Naive B cell (primary cell): ENCODE results near the gene ACOX1. TPM values are rescaled to one million over a fixed set of nuclear protein-coding genes. Genes with fewer than 3 reads are reported as not detected.

Source experiments
- ATAC-seq, 2 donors: fragments of 150-1000 bp; cut with Tn5 transposase; 2 replicates each; pipeline ENCODE4 v1.10.0; 2021; ENCODE audit warnings: low read depth in 2 of 2, mild to moderate bottlenecking in 2 of 2, moderate library complexity in 2 of 2
- DNase-seq: peaks from one replicate; pipeline ENCODE4 v3.0.0; 2022
- H3K27ac Mint-ChIP-seq, 6 donors: one replicate each; pipeline ENCODE4 v1.8.0; 2020 to 2022; ENCODE audit warnings: mild to moderate bottlenecking in 6 of 6, mixed read lengths in 6 of 6, moderate library complexity in 5 of 6, inconsistent platforms in 2 of 6
- H3K27me3 Mint-ChIP-seq, 3 donors: one replicate each; pipeline ENCODE4 v1.8.0; 2021 to 2022; ENCODE audit warnings: mixed read lengths in 3 of 3, mild to moderate bottlenecking in 1 of 3
- H3K36me3 Mint-ChIP-seq, 2 donors: one replicate each; pipeline ENCODE4 v1.8.0; 2020 to 2022; ENCODE audit warnings: mixed read lengths in 2 of 2, inconsistent platforms in 1 of 2, mild to moderate bottlenecking in 1 of 2
- H3K4me1 Mint-ChIP-seq, 3 donors: one replicate each; pipeline ENCODE4 v1.8.0; 2020 to 2022; ENCODE audit warnings: mixed read lengths in 3 of 3, inconsistent platforms in 1 of 3, mild to moderate bottlenecking in 1 of 3, moderate library complexity in 1 of 3
- H3K4me3 Mint-ChIP-seq, 8 donors: one replicate each; pipeline ENCODE4 v1.8.0; 2020 to 2022; ENCODE audit warnings: mild to moderate bottlenecking in 8 of 8, mixed read lengths in 8 of 8, moderate library complexity in 8 of 8, inconsistent platforms in 2 of 8
- H3K9me3 Mint-ChIP-seq, 7 donors: one replicate each; pipeline ENCODE4 v1.8.0; 2020 to 2022; ENCODE audit warnings: mixed read lengths in 7 of 7, mild to moderate bottlenecking in 5 of 7, inconsistent platforms in 2 of 7, moderate library complexity in 1 of 7
- polyA plus RNA-seq, 6 donors: library from polyadenylated mRNA; unstranded; fragments of 300-500 nt; fragmentation: Illumina TruSeq; gene quantifications; one replicate each; pipeline ENCODE4 v1.2.3, GENCODE V29; 2021; ENCODE audit warnings: low read depth in 6 of 6

ACOX1 gene
- polyA plus RNA-seq, 6 donors from 2014 or later = 6.4 to 15.5 (median 10.6) TPM

- Mint-ChIP-seq H3K36me3 (peaks cover 0 to 4% of the 10 kb centered on the region in 2 donors), H3K9me3 (no peaks in the 10 kb centered on the region), H3K4me3 (no peak overlapping the region), H3K27me3 (no peaks in the 10 kb centered on the region), H3K27ac (no peak overlapping the region), H3K4me1 (no peaks in the 10 kb centered on the region)
- ATAC-seq (no peak), DNase-seq (no peak)
These were observed 53.1 kb downstream of the ACOX1 start for GRCh38 chr17:75925912-75926311.

GRCh38 chr17:75925103-75925502 lies 53.9 kb downstream of the ACOX1 start:
- no peaks in the 10 kb centered on the region for H3K27me3 Mint-ChIP-seq
- H3K36me3 Mint-ChIP-seq = peaks cover 0 to 4% of the 10 kb centered on the region in 2 donors
- no peak for ATAC-seq
- H3K4me1 Mint-ChIP-seq = no peaks in the 10 kb centered on the region
- no peak for DNase-seq
- H3K4me3 Mint-ChIP-seq = peak overlapping the region in 1 of 8 donors; percentile 8
- no peak overlapping the region for H3K27ac Mint-ChIP-seq
- no peaks in the 10 kb centered on the region for H3K9me3 Mint-ChIP-seq

- Mint-ChIP-seq H3K4me3 (no peak overlapping the region), H3K4me1 (no peaks in the 10 kb centered on the region), H3K27ac (no peak overlapping the region), H3K27me3 (no peaks in the 10 kb centered on the region), H3K9me3 (no peaks in the 10 kb centered on the region), H3K36me3 (peaks cover 0 to 4% of the 10 kb centered on the region in 2 donors)
- no peak for ATAC-seq
- DNase-seq = no peak
These were observed 55.7 kb downstream of the ACOX1 start for GRCh38 chr17:75922963-75923874.

- DNase-seq (no peak), ATAC-seq (no peak)
- Mint-ChIP-seq H3K4me1 (no peaks in the 10 kb centered on the region), H3K9me3 (no peaks in the 10 kb centered on the region), H3K4me3 (no peak overlapping the region), H3K27me3 (no peaks in the 10 kb centered on the region), H3K36me3 (no peaks in the 10 kb centered on the region), H3K27ac (no peak overlapping the region)
These were observed 56.6 kb downstream of the ACOX1 start for GRCh38 chr17:75922173-75922961.

GRCh38 chr17:75921596-75921995 lies 57.4 kb downstream of the ACOX1 start:
- no peak for DNase-seq

GRCh38 chr17:75920045-75920560 lies 58.9 kb downstream of the ACOX1 start:
- no peaks in the 10 kb centered on the region for H3K9me3 Mint-ChIP-seq
- H3K4me3 Mint-ChIP-seq = no peak overlapping the region
- H3K27me3 Mint-ChIP-seq = no peaks in the 10 kb centered on the region
- ATAC-seq = no peak
- no peak for DNase-seq
- no peaks in the 10 kb centered on the region for H3K4me1 Mint-ChIP-seq
- no peak overlapping the region for H3K27ac Mint-ChIP-seq
- H3K36me3 Mint-ChIP-seq = no peaks in the 10 kb centered on the region

More at GRCh38 chr17:75921596-75921995, 57.4 kb downstream of the ACOX1 start:
- Mint-ChIP-seq H3K4me3 (no peak overlapping the region), H3K4me1 (no peaks in the 10 kb centered on the region), H3K27ac (no peak overlapping the region), H3K36me3 (no peaks in the 10 kb centered on the region), H3K27me3 (no peaks in the 10 kb centered on the region), H3K9me3 (no peaks in the 10 kb centered on the region)
- no peak for ATAC-seq

GRCh38 chr17:75919611-75920010 lies 59.4 kb downstream of the ACOX1 start:
- H3K27ac Mint-ChIP-seq = no peak overlapping the region
- no peaks in the 10 kb centered on the region for H3K4me1 Mint-ChIP-seq

GRCh38 chr17:75917917-75918445 lies 61.0 kb downstream of the ACOX1 start:
- H3K27ac Mint-ChIP-seq = no peak overlapping the region
- ATAC-seq = no peak
- H3K9me3 Mint-ChIP-seq = no peaks in the 10 kb centered on the region

More at GRCh38 chr17:75919611-75920010, 59.4 kb downstream of the ACOX1 start:
- DNase-seq (no peak), ATAC-seq (no peak)
- H3K4me3 Mint-ChIP-seq = no peak overlapping the region
- H3K36me3 Mint-ChIP-seq = no peaks in the 10 kb centered on the region
- no peaks in the 10 kb centered on the region for H3K9me3 Mint-ChIP-seq
- no peaks in the 10 kb centered on the region for H3K27me3 Mint-ChIP-seq

GRCh38 chr17:75917141-75917916 lies 61.6 kb downstream of the ACOX1 start:
- Mint-ChIP-seq H3K36me3 (no peaks in the 10 kb centered on the region), H3K4me1 (no peaks in the 10 kb centered on the region), H3K9me3 (no peaks in the 10 kb centered on the region), H3K27me3 (no peaks in the 10 kb centered on the region), H3K27ac (peak overlapping the region in 2 of 6 donors; percentile 53 to 86), H3K4me3 (no peak overlapping the region)
- ATAC-seq = no peak
- DNase-seq = no peak

More at GRCh38 chr17:75917917-75918445, 61.0 kb downstream of the ACOX1 start:
- Mint-ChIP-seq H3K36me3 (no peaks in the 10 kb centered on the region), H3K4me1 (no peaks in the 10 kb centered on the region), H3K4me3 (no peak overlapping the region), H3K27me3 (no peaks in the 10 kb centered on the region)
- DNase-seq = no peak

- Mint-ChIP-seq H3K4me3 (no peak overlapping the region), H3K27me3 (no peaks in the 10 kb centered on the region), H3K4me1 (no peaks in the 10 kb centered on the region), H3K9me3 (no peaks in the 10 kb centered on the region), H3K36me3 (no peaks in the 10 kb centered on the region), H3K27ac (no peak overlapping the region)
- no peak for ATAC-seq
- DNase-seq = no peak
These were observed 63.7 kb downstream of the ACOX1 start for GRCh38 chr17:75915268-75915667.

GRCh38 chr17:75914643-75915267 lies 64.2 kb downstream of the ACOX1 start:
- no peak for ATAC-seq
- Mint-ChIP-seq H3K4me3 (no peak overlapping the region), H3K4me1 (no peaks in the 10 kb centered on the region), H3K27me3 (no peaks in the 10 kb centered on the region), H3K9me3 (no peaks in the 10 kb centered on the region), H3K36me3 (no peaks in the 10 kb centered on the region), H3K27ac (no peak overlapping the region)
- no peak for DNase-seq

GRCh38 chr17:75913537-75914210 lies 65.3 kb downstream of the ACOX1 start:
- Mint-ChIP-seq H3K27me3 (no peaks in the 10 kb centered on the region), H3K36me3 (no peaks in the 10 kb centered on the region), H3K4me3 (no peak overlapping the region), H3K9me3 (no peaks in the 10 kb centered on the region), H3K4me1 (no peaks in the 10 kb centered on the region), H3K27ac (no peak overlapping the region)
- ATAC-seq (no peak), DNase-seq (no peak)
